Stimulated activated CD8-positive, alpha-beta memory T cell treated with anti-CD3 and anti-CD28 coated beads, Interleukin-7, amount 100 ng/mL, for 1 hour (primary cell): ENCODE results near the gene SEPTIN14.
"Not testable (repeated sequence)": the region's sequence is repeated elsewhere in the genome, so short reads cannot be mapped to it uniquely, and the experiment has no call there.

ENCODE experiments used
- DNase-seq, 2 donors: peaks; one replicate each; pipeline ENCODE4 v3.0.0-alpha.2; 2020; ENCODE audit warnings: low read depth in 2 of 2

SEPTIN14 gene

GRCh38 chr7:55862652-55863051 is at the start of gene SEPTIN14:
Gene SEPTIN14 (minus strand): TSS chr7:55862752. CDS start chr7:55861996, 756 bp downstream.
- DNase-seq = not testable (repeated sequence)

- DNase-seq = no peak
Observed at GRCh38 chr7:55903985-55904759, 41.6 kb upstream of the SEPTIN14 start.

- DNase-seq = not testable (repeated sequence)
Observed at GRCh38 chr7:55901059-55901458, 38.5 kb upstream of the SEPTIN14 start.

GRCh38 chr7:55898287-55898686 is 35.7 kb upstream of the SEPTIN14 start:
- DNase-seq = no peak

GRCh38 chr7:55895021-55895420 is 32.5 kb upstream of the SEPTIN14 start:
- DNase-seq = no peak

- DNase-seq = no peak
Observed at GRCh38 chr7:55893940-55894339, 31.4 kb upstream of the SEPTIN14 start.

GRCh38 chr7:55888378-55888777 is 25.8 kb upstream of the SEPTIN14 start:
- not testable (repeated sequence) for DNase-seq

- no peak for DNase-seq
Observed at GRCh38 chr7:55887821-55888247, 25.3 kb upstream of the SEPTIN14 start.

GRCh38 chr7:55884321-55884720 is 21.8 kb upstream of the SEPTIN14 start:
- no peak for DNase-seq

- no peak for DNase-seq
Observed at GRCh38 chr7:55878691-55879090, 16.1 kb upstream of the SEPTIN14 start.

- DNase-seq = no peak
Observed at GRCh38 chr7:55877308-55877707, 14.8 kb upstream of the SEPTIN14 start.

GRCh38 chr7:55873765-55874164 is 11.2 kb upstream of the SEPTIN14 start:
- no peak for DNase-seq

- no peak for DNase-seq
Observed at GRCh38 chr7:55871932-55872485, 9.5 kb upstream of the SEPTIN14 start.

GRCh38 chr7:55868989-55869388 is 6.4 kb upstream of the SEPTIN14 start:
- DNase-seq = not testable (repeated sequence)

- not testable (repeated sequence) for DNase-seq
Observed at GRCh38 chr7:55845164-55845563, 17.4 kb downstream of the SEPTIN14 start.

GRCh38 chr7:55838595-55838994 is 24.0 kb downstream of the SEPTIN14 start:
- DNase-seq = no peak

- DNase-seq = no peak
Observed at GRCh38 chr7:55827577-55827976, 35.0 kb downstream of the SEPTIN14 start.

GRCh38 chr7:55818686-55819085 is 43.9 kb downstream of the SEPTIN14 start:
- DNase-seq = no peak

GRCh38 chr7:55797260-55797659 is 65.3 kb downstream of the SEPTIN14 start:
- DNase-seq = not testable (repeated sequence)

- DNase-seq = no peak
Observed at GRCh38 chr7:55794527-55794926, 68.0 kb downstream of the SEPTIN14 start.

- no peak for DNase-seq
Observed at GRCh38 chr7:55792048-55792447, 70.5 kb downstream of the SEPTIN14 start.

- no peak for DNase-seq
Observed at GRCh38 chr7:55787796-55788195, 74.8 kb downstream of the SEPTIN14 start.

GRCh38 chr7:55786901-55787300 is 75.7 kb downstream of the SEPTIN14 start:
- no peak for DNase-seq
